Activated CD4-positive, alpha-beta T cell treated with anti-CD3 and anti-CD28 coated beads, Interleukin-2, amount 10 ng/mL, durations not matched to agents 7 days and 5 days (primary cell): ENCODE results near the gene C1orf216. TPM values are rescaled to one million over a fixed set of nuclear protein-coding genes. Genes with fewer than 3 reads are reported as not detected.

Experiments
- total RNA-seq, 2 experiments: library from RNA; stranded (reverse); gene quantifications; one replicate each; pipeline ENCODE4 v1.2.3, GENCODE V29; 2021

The C1orf216 gene
- total RNA-seq, 2 experiments from 2014 or later: 13.2 to 14.2 TPM

Other genes with a start within 250 kb of the C1orf216 start
- 10 to 100 TPM; 37.6 to 46.3 TPM for gene KIAA0319L, start 161.5 kb downstream of the C1orf216 start, total RNA-seq
- 10 to 100 TPM; 19.4 to 21.4 TPM for gene NCDN, start 161.1 kb downstream of the C1orf216 start, total RNA-seq
- gene TFAP2E, start 145.6 kb downstream of the C1orf216 start, total RNA-seq: under 1 TPM; 0.42 to 0.65 TPM
- gene PSMB2, start 77.4 kb downstream of the C1orf216 start, total RNA-seq: 10 to 100 TPM; 78.6 to 95.7 TPM
- gene CLSPN, start 51.1 kb upstream of the C1orf216 start, total RNA-seq: 10 to 100 TPM; 68.2 to 80.1 TPM
- 10 to 100 TPM; 14.7 to 17.5 TPM for gene AGO4, start 89.1 kb upstream of the C1orf216 start, total RNA-seq
- 10 to 100 TPM; 22.3 to 22.4 TPM for gene AGO1, start 164.3 kb upstream of the C1orf216 start, total RNA-seq
- gene AGO3, start 212.2 kb upstream of the C1orf216 start, total RNA-seq: 10 to 100 TPM; 28.7 to 29.4 TPM